Osteoblast (primary cell): ENCODE data around the gene TBCD. TPM values are rescaled to one million over a fixed set of nuclear protein-coding genes. Genes with fewer than 3 reads are reported as not detected.

Experiments used
- DNase-seq: peaks from one replicate; pipeline ENCODE4 v3.0.0; 2011; ENCODE audit warnings: low spot score, mixed read lengths; ENCODE audit not compliant: insufficient read length; ENCODE audit errors: missing footprints
- H2AFZ ChIP-seq: 2 replicates; pipeline ENCODE4 v1.6.0; 2011; ENCODE audit warnings: mild to moderate bottlenecking, low read length
- H3K27ac ChIP-seq: 2 replicates; pipeline ENCODE4 v1.5.1; 2011; ENCODE audit warnings: mild to moderate bottlenecking, low read depth, low read length, moderate library complexity
- H3K27me3 ChIP-seq: 2 replicates; pipeline ENCODE4 v1.6.0; 2012; ENCODE audit warnings: mild to moderate bottlenecking, control low read depth, inconsistent platforms, low read length, moderate library complexity; ENCODE audit not compliant: insufficient read depth
- H3K36me3 ChIP-seq: 2 replicates; pipeline ENCODE4 v1.5.1; 2011; ENCODE audit warnings: mild to moderate bottlenecking, low read length, control low read depth, moderate library complexity; ENCODE audit not compliant: insufficient read depth
- H3K4me1 ChIP-seq: 2 replicates; pipeline ENCODE4 v1.5.1; 2011; ENCODE audit warnings: mild to moderate bottlenecking, low read length, control low read depth, moderate library complexity; ENCODE audit not compliant: insufficient read depth
- H3K4me2 ChIP-seq: 2 replicates; pipeline ENCODE4 v1.6.0; 2011; ENCODE audit warnings: mild to moderate bottlenecking, low read length; ENCODE audit not compliant: insufficient read depth
- H3K4me3 ChIP-seq: fragments of 200-600 bp; sonication (generic); 3 replicates; pipeline ENCODE4 v1.5.1; 2012; ENCODE audit warnings: mild to moderate bottlenecking, low read length, inconsistent platforms; ENCODE audit not compliant: insufficient read depth
- H3K79me2 ChIP-seq: 2 replicates; pipeline ENCODE4 v1.6.0; 2012; ENCODE audit warnings: mild to moderate bottlenecking, low read length, control low read depth, inconsistent platforms; ENCODE audit not compliant: insufficient read depth
- H3K9me3 ChIP-seq: 2 replicates; pipeline ENCODE4 v1.5.1; 2011; ENCODE audit warnings: low read depth, low read length, control low read depth
- H4K20me1 ChIP-seq: 2 replicates; pipeline ENCODE4 v1.6.0; 2012; ENCODE audit warnings: mild to moderate bottlenecking, low read length, control low read depth; ENCODE audit not compliant: insufficient read depth
- total RNA-seq: library from RNA; depleted of rRNA; stranded (reverse); fragments of >200 nt; gene quantifications from 2 replicates; pipeline ENCODE4 v1.2.3, GENCODE V29; 2012
- TF ChIP-seq, protein P1 (sequence below): IDR thresholded peaks from 2 replicates; pipeline ENCODE4 v1.5.1; 2011; ENCODE audit warnings: mild to moderate bottlenecking, low read depth, low read length, moderate library complexity; ENCODE audit errors: extremely low read depth

Gene TBCD
- total RNA-seq, 1 donor: 29.0 TPM

DNA sequence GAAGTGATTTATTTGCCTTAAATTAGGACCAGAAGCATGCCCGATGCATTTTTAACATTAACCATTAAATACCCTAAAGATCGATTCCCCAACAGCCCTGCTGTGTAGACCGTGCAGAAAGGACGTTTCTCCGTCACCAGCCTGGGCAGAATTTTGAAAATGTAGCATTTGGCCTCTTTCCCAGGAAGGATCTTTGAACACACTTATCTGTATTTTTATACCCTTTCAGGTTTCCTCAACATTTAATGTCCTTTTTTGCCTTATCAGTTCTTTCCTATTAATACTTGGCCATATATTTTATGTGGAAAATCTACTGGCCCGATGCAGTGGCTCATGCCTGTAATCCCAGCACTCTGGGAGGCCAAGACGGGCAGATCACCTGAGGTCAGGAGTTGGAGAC, 142.5 kb downstream of the TBCD start:
- Histone ChIP-seq H3K27me3 (no peaks in the 10 kb centered on the region), H2AFZ (no peak overlapping the region), H3K4me2 (no peak overlapping the region), H3K4me1 (no peaks in the 10 kb centered on the region), H3K9me3 (no peaks in the 10 kb centered on the region), H3K79me2 (peaks cover 6% of the 10 kb centered on the region), H4K20me1 (no peaks in the 10 kb centered on the region), H3K27ac (no peak overlapping the region), H3K4me3 (no peak overlapping the region), H3K36me3 (peaks cover 5% of the 10 kb centered on the region)
- TF ChIP-seq, protein P1, sequence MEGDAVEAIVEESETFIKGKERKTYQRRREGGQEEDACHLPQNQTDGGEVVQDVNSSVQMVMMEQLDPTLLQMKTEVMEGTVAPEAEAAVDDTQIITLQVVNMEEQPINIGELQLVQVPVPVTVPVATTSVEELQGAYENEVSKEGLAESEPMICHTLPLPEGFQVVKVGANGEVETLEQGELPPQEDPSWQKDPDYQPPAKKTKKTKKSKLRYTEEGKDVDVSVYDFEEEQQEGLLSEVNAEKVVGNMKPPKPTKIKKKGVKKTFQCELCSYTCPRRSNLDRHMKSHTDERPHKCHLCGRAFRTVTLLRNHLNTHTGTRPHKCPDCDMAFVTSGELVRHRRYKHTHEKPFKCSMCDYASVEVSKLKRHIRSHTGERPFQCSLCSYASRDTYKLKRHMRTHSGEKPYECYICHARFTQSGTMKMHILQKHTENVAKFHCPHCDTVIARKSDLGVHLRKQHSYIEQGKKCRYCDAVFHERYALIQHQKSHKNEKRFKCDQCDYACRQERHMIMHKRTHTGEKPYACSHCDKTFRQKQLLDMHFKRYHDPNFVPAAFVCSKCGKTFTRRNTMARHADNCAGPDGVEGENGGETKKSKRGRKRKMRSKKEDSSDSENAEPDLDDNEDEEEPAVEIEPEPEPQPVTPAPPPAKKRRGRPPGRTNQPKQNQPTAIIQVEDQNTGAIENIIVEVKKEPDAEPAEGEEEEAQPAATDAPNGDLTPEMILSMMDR: no peak
- no peak for DNase-seq

DNA sequence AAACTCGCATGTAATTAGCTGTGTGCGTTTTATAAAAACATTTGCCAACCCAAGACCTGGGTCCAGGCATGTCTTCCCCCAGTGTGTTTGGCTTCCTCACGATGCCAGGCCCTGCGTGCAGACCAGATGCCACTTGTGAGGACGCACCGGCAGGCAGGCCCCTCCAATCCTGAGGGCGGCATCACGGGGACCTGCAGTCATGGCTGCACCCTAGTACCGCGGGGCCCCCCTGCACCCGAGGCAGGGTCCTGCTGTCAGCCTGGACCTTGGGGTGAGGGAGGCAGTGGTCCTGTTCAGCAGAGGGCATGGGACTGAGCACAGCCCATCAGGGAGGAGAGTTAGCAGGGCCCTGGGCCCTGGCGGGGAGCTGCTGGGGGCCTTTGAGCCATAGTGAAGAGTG, 143.2 kb downstream of the TBCD start:
- Histone ChIP-seq H3K27ac (no peak overlapping the region), H3K9me3 (no peaks in the 10 kb centered on the region), H3K79me2 (peaks cover 6% of the 10 kb centered on the region), H3K4me1 (no peaks in the 10 kb centered on the region), H2AFZ (no peak overlapping the region), H4K20me1 (no peaks in the 10 kb centered on the region), H3K4me3 (no peak overlapping the region), H3K27me3 (no peaks in the 10 kb centered on the region), H3K4me2 (no peak overlapping the region), H3K36me3 (peaks cover 5% of the 10 kb centered on the region)
- DNase-seq: no peak
- TF ChIP-seq, protein P1: no peak

DNA sequence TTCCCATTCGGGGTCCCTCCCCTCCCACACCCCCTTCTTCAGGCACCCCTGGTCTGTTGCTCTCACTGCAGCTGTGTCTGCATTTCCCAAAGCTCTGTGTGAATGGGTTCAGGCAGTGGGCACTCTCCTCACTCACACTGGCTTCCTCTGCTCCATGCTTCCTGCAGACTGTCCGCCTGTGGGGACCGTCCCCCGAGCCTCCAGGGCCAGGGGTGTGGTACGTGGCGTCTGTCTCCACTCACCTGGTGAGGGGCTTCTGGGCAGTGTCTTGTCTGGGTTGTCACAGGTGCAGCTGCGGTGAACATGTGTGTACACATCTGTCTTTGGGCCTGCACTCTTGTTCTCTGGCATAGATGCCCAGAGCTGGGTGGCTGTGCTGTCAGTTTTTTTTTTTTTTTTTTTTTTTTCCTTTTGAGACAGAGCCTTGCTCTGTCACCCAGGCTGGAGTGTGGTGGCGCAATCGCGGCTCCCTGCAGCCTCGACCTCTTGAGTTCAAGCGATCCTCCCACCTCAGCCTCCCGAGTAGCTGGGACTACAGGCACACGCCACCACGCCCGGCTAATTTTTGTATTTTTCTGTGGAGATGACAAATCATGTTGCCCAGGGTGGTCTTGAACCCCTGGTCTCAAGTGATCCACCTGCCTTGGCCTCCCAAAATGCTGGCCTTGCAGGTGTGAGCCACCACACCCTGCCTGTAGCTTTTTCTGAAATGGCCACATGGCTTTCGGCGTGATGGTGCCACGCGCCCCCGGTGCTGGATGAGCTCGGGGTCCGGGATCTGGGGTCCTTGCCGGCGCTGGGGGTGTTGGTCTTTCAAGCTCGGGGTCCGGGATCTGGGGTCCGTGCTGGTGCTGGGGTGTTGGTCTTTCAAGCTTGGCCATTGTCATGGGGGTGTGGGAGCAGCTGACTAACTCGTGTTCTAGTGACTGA, 144.5 kb downstream of the TBCD start:
- no peaks in the 10 kb centered on the region for H4K20me1 ChIP-seq

More for the DNA sequence above, 144.5 kb downstream of the TBCD start:
- Histone ChIP-seq H3K4me1 (peaks cover 2% of the 10 kb centered on the region), H3K79me2 (peaks cover 9% of the 10 kb centered on the region), H3K4me3 (no peak overlapping the region), H3K4me2 (no peak overlapping the region), H3K27me3 (no peaks in the 10 kb centered on the region), H3K27ac (no peak overlapping the region), H2AFZ (no peak overlapping the region), H3K36me3 (peaks cover under 1% of the 10 kb centered on the region), H3K9me3 (no peaks in the 10 kb centered on the region)
- no peak for DNase-seq
- TF ChIP-seq, protein P1: no peak
